ENCODE data around the gene WDR53. TPM values are rescaled to one million over a fixed set of nuclear protein-coding genes. Genes with fewer than 3 reads are reported as not detected.

WDR53 gene
- total and polyA plus RNA-seq, 9 of the 15 experiments (the other 6 are each of a cell fraction or from before 2014, with no cell fraction given): 13.0 to 34.5 (median 20.9) TPM

- TF ChIP-seq HMG20B (CRISPR knock-in tag; IDR thresholded peaks at IDR 0.05): no peak
- TF ChIP-seq, protein P1, sequence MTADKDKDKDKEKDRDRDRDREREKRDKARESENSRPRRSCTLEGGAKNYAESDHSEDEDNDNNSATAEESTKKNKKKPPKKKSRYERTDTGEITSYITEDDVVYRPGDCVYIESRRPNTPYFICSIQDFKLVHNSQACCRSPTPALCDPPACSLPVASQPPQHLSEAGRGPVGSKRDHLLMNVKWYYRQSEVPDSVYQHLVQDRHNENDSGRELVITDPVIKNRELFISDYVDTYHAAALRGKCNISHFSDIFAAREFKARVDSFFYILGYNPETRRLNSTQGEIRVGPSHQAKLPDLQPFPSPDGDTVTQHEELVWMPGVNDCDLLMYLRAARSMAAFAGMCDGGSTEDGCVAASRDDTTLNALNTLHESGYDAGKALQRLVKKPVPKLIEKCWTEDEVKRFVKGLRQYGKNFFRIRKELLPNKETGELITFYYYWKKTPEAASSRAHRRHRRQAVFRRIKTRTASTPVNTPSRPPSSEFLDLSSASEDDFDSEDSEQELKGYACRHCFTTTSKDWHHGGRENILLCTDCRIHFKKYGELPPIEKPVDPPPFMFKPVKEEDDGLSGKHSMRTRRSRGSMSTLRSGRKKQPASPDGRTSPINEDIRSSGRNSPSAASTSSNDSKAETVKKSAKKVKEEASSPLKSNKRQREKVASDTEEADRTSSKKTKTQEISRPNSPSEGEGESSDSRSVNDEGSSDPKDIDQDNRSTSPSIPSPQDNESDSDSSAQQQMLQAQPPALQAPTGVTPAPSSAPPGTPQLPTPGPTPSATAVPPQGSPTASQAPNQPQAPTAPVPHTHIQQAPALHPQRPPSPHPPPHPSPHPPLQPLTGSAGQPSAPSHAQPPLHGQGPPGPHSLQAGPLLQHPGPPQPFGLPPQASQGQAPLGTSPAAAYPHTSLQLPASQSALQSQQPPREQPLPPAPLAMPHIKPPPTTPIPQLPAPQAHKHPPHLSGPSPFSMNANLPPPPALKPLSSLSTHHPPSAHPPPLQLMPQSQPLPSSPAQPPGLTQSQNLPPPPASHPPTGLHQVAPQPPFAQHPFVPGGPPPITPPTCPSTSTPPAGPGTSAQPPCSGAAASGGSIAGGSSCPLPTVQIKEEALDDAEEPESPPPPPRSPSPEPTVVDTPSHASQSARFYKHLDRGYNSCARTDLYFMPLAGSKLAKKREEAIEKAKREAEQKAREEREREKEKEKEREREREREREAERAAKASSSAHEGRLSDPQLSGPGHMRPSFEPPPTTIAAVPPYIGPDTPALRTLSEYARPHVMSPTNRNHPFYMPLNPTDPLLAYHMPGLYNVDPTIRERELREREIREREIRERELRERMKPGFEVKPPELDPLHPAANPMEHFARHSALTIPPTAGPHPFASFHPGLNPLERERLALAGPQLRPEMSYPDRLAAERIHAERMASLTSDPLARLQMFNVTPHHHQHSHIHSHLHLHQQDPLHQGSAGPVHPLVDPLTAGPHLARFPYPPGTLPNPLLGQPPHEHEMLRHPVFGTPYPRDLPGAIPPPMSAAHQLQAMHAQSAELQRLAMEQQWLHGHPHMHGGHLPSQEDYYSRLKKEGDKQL (CRISPR knock-in tag; IDR thresholded peaks at IDR 0.05; ENCODE audit: borderline replicate concordance): no peak
- peak; percentile 85 for TF ChIP-seq ZNF740 (CRISPR knock-in tag; IDR thresholded peaks at IDR 0.05)
- TF ChIP-seq ZNF740 (tag; IDR thresholded peaks at IDR 0.05): peak in 1 of 2 experiments; percentile 86; a peak in 2 of 4 replicates
- no peak for TF ChIP-seq SMARCC2 (IDR thresholded peaks at IDR 0.05; ENCODE audit: low read depth)
- TF ChIP-seq FUS (optimal IDR thresholded peaks at IDR 0.05; ENCODE audit: low read depth, low read length): no peak
- no peak for TF ChIP-seq ZNF551 (CRISPR knock-in tag; IDR thresholded peaks at IDR 0.05)
- TF ChIP-seq NFATC3 (IDR thresholded peaks at IDR 0.05): no peak
- no peak for TF ChIP-seq ZNF431 (CRISPR knock-in tag; IDR thresholded peaks at IDR 0.05)
- TF ChIP-seq ZBED1 (IDR thresholded peaks at IDR 0.05): no peak
- no peak for TF ChIP-seq CBX3 (IDR thresholded peaks at IDR 0.05; ENCODE audit: borderline replicate concordance in 1 of 2, low read length in 2 of 2)
- no peak for TF ChIP-seq BRD4 (IDR thresholded peaks at IDR 0.05)
- no peak for TF ChIP-seq TAF9B (IDR thresholded peaks at IDR 0.05; ENCODE audit: partially characterized antibody)
- TF ChIP-seq FOXA1 (IDR thresholded peaks at IDR 0.05; ENCODE audit: borderline replicate concordance): no peak
- no peak for TF ChIP-seq RBM14 (IDR thresholded peaks at IDR 0.05; ENCODE audit: borderline replicate concordance, insufficient read depth, low read depth, low read length)
- TF ChIP-seq, protein P2, sequence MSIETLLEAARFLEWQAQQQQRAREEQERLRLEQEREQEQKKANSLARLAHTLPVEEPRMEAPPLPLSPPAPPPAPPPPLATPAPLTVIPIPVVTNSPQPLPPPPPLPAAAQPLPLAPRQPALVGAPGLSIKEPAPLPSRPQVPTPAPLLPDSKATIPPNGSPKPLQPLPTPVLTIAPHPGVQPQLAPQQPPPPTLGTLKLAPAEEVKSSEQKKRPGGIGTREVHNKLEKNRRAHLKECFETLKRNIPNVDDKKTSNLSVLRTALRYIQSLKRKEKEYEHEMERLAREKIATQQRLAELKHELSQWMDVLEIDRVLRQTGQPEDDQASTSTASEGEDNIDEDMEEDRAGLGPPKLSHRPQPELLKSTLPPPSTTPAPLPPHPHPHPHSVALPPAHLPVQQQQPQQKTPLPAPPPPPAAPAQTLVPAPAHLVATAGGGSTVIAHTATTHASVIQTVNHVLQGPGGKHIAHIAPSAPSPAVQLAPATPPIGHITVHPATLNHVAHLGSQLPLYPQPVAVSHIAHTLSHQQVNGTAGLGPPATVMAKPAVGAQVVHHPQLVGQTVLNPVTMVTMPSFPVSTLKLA (conservative IDR thresholded peaks at IDR 0.05): 0 out of 4 replicates have a peak, but pooled peaks of 1 of the 2 experiments have one; percentile 16
- TF ChIP-seq NFE2 (IDR thresholded peaks at IDR 0.05; ENCODE audit: low read depth): no peak
- TF ChIP-seq GABPB2 (CRISPR knock-in tag; conservative IDR thresholded peaks at IDR 0.05): no peak
- no peak for TF ChIP-seq CEBPG (CRISPR knock-in tag; IDR thresholded peaks at IDR 0.05)
- TF ChIP-seq CEBPG (tag; conservative IDR thresholded peaks at IDR 0.05 in 1 of 2, IDR thresholded peaks at IDR 0.05 in 1 of 2): no peak
These were observed 51.1 kb downstream of the WDR53 start (continued) for GRCh38 chr3:196517162-196517800.
